Islet precursor cell (in vitro differentiated cells): ENCODE data around the gene IGF2.
"Not testable (repeated sequence)": the region's sequence is repeated elsewhere in the genome, so short reads cannot be mapped to it uniquely, and the experiment has no call there.

Source experiments
- DNase-seq: peaks from one replicate; pipeline ENCODE4 v3.0.0-alpha.2; 2018

The IGF2 gene, protein sequence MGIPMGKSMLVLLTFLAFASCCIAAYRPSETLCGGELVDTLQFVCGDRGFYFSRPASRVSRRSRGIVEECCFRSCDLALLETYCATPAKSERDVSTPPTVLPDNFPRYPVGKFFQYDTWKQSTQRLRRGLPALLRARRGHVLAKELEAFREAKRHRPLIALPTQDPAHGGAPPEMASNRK

DNA sequence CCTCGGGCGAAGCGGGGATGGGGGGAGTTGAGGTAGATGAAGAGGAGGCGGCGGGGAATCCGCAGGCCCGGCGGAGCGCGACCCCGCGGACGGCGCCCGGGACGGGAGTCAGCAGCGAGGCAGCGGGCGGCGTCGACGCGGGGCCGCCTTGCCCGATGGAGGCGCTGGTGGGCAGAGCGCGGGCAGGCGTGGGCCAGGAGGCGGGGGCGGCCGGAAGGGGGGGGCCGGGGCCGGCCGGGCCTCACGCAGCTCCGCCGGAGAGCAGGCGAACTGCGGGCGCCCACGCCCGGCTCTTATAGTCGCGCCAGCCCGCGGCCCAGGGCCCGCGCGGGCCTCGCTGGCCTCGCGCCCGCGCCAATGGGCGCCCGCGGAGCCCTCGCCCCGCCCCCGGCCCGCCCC lies at the start of gene IGF2:
Gene IGF2 (minus strand): TSS at position 267 of the 399 bp plus-strand sequence. CDS start 3,866 bp downstream, outside the sequence.
- no peak for DNase-seq

DNA sequence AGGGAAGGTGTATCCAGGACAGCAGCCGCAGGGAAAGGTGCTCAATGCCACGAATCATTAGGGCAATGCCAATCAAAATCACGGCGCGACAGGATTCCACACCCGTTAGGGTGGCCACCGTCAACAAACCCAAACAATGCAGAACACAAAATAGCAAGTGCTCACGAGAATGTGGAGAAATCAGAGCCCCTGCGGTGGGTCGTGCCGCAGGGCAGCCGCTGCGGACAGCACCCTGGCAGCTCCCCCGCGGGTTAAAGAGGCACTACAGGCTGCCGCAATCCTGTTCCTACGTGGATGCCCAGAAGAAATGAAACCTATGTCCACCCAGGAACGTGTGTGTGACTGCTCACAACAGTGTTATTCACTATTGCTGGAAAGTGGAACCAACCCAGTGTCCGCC lies 49.6 kb upstream of the IGF2 start:
- no peak for DNase-seq

DNA sequence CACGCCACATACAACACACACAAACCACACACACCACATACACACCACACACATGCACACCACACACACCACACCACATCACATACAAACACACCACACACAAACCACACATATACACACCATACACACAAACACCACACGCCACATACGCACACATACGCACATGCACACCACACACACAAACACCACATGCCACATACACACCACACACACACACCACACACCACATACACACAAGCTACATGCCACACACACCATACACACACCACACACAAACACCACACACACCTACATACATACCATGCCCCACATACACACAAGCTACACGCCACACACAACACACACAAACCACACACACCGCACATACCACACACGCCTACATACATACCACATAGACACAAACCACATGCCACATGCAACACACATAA lies 48.1 kb upstream of the IGF2 start:
- no peak for DNase-seq

DNA sequence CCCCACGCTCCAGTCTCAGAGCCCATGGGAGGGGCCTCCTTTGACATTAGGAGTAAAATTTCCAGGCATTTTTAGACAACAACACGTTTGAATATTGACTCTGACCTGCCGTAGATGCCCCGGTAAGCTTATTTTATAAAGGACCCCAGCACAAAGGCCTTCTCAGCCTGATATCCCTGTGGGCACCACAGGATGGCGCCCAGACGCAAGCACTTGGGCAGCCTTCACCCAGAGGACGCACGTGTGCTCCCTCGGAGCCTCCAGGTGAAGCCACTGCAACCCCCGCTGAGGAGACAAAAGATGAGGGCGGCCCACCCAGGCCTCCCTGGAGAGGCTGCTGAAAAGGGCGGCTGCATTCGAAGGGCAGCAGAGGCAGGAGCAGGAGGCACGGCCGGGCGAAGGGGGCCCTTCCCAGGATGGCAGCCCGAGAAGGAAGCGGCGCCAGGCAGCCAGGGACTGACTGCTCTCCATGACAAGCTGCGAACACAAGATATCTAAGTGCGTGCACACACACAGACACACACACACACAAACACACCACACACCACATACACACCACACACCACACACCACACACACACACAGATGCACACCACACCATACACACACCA lies 47.6 kb upstream of the IGF2 start:
- peak; percentile 70 for DNase-seq

DNA sequence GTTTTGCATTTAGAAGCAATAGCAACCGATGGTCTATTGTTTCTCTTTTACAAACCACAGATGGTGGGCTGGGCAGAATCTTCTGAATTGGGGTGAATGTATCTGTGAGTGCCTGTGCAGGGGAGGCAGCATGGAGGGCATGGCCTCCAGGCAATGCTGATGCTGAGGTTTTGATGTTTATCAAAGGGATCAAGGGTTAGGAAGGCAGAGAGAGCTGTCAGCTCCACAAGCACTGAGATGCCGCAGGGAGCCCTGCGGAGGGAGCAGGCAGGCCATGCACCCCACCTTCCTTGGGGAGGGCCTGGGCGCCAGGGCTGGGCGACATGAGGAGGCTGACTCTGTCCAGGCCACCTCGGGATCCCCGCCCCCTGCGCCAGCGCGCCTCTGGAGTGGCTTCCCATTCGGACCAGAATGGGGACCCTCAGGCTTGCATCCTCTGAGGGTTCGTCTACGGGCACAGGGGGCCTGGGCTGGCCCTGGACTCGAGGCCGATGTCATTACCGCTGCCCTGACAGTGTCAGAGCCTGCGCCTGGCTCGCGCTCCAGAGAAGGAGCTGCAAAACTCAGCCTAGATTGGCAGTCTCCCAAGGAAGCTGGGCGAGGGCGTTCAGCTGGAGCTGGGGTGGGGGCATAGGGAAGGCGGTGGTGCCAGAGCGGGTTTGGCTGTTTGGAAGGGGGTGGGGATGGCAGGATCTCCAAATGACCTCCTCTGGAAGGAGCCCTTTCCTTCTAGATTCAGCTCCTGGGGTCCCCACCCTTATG lies 46.3 kb upstream of the IGF2 start:
- no peak for DNase-seq

DNA sequence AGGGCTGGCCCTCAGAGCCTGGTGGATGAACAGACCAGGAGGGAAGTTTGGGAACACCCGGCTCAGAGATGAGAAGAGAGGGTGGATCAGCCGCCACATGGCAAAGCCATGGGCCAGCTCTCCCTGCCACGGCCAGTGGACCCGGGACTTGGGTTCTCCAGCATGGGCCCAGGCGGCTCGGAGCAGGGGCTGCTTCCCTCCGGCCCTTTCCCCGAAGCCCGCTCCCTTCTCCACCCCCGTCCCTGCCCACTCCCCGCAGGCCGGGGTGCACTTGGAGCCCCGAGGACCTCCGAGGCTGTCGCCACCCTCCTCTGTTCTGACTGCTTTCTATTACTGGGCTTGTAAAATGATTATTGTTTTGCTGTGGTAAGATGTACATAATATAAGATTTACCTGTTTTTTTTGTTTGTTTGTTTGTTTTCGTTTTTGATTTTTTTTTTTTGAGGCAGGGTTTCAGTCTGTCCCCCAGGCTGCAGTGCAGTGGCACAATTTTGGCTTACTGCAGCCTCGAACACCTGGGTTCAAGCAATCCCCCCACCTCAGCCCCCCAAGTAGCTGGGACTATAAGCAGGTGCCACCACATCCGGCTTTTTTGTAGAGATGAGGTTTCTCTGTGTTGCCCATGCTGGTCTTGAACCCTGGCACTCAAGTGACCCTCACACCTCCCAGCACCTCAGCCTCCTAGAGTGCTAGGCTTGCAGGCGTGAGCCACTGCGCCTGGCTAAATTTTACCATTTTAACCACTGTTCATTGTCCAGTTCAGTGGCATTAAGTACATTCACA lies 43.7 kb upstream of the IGF2 start:
- DNase-seq, result no peak

DNA sequence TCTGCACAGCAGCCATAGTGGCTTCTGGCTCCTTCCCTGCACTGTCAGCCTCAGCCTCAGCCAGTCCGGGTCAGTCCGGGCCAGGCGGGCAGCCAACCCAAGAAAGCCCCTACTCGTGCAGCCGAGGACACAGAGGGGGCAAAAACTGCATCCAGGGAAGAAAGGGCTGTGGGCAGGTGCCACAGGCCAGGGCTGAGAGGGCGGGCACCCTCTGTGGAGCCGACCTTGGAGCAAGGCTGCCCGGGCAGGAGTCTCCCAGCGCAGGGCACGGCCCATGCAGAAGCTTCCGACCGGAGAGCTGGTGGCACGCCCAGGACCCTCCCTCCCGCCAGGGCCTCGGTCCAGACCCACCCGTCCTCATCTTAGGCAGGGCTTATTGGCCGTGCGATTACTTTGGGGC lies 42.9 kb upstream of the IGF2 start:
- DNase-seq, result no peak

DNA sequence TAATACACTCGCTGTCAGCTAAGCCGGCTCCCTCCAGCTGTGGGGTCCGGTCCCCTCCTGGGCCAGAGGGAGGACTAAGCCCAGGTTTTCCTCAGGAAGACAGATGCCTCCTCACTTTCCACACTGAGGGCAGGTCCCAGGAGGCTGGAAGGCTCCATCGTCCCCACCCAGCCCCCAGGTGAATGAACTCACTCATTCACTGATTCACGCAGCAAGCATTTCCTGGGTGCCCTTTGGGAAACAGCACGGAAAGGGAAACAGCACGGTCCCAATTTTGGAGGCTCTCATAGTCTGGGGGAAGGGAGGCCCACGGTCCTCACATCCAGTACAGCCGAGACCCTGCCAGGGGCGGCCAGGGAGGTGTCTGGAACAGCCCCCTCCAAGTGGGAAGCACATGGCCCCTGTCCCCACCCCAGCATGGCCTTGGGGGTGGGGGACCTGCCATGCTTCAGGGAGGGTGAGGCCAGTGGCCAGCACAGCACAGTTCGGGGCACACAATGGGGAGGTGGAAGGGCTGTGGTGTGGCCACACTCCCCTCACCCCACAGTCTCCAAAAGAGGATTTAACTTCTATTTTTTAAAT lies 41.7 kb upstream of the IGF2 start:
- DNase-seq, result no peak

DNA sequence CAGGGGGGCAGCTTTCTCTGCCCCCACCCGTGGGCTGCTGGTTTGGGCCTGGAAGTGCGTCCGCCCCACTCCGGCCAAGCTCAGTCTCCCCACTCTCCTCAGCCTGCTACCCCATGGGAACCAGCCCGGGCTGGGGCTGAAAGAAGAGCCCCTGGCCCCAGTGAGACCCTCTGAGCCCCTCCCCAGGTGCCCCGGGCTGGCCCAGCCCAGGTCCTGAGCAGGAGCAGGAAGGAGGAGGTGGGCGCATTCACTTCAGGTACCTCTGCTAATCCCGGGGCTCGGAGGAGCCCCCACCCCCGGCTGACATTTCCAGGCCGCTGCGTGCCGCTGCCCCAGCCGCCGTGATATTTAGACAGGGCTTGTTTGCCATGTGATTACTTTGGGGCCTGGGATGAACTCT lies 41.2 kb upstream of the IGF2 start:
- no peak for DNase-seq

DNA sequence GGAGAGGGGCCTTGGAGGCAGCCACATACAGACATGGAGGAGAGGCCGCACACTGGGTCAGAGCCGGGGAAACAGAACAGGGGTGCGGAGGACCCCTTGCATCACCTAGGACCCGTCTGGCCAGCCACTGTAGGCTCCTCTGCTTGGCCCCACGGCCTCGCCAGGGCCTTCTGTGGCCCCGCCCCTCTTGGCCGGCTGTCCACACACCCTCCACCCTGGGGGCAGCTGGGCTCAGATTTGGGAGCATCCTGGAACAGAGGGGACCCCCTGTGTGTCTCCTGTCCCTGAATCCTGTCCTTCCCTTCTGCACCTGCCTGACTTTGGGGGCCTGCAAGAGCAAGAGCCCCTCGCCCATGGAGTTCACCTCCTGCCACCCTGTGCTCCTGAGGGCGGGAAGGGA lies 40.3 kb upstream of the IGF2 start:
- DNase-seq, result no peak

DNA sequence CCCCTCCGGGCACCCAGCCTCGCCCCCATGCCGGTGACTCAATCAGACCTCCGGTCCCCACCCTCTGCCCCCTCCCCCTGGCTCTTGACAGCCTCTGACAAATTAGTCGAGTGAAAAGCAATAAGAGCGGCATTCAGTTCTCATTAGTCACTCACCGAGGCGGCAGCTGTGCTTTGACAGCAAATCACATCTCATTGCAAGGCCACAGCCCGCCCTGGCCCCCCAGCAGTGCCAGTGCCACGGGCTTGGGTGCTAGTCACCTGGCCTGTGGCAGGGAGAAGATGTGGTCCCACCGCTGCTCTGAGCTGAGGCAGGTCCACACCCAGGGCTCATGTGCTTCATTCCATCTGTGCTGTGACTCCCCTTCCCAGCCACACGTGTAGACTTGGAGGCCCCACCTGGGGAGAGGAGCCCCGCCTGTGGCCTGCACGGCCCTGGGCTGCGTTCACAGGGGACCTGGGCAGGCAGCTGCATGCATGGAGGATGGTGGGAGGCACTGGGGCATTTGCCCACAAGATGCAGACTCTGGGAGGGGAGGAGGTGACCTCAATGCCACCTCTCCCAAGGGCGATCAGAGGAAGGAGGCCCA lies 39.8 kb upstream of the IGF2 start:
- DNase-seq, result peak; percentile 88

DNA sequence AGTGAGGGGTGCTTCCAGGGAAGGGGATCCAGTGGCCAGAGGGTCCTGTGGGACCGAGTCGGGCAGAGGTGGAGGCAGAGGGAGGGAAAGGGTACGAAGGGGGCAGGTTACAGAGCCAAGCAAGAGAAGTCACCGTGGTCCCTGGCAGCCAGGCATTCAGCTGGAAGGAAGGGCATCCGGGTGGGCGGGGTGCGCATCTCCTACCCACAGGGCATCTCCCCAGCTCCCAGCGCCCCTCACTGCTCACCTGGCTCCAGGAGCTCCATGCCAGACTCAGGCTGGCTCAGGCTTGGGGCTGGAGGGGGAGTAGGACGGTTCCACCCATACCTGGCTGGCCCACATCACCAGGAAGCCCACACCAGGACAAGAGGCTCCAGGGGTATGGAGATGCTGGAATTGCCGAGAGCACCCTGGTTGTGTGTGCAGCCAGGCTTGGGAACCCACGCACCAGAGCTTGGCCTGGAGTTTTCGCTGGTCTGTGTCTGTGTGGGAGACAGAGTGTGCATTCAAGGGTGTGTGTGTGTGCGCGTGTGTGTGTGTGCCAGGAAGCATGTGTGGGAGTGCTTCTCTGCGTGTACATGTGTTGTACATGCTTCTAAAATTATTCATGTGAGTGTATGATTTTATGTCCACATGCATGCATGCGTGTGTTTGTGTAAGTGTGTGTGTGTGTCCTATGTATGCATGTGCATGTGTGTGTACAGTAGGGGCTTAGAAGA lies 39.0 kb upstream of the IGF2 start:
- not testable (repeated sequence) for DNase-seq

DNA sequence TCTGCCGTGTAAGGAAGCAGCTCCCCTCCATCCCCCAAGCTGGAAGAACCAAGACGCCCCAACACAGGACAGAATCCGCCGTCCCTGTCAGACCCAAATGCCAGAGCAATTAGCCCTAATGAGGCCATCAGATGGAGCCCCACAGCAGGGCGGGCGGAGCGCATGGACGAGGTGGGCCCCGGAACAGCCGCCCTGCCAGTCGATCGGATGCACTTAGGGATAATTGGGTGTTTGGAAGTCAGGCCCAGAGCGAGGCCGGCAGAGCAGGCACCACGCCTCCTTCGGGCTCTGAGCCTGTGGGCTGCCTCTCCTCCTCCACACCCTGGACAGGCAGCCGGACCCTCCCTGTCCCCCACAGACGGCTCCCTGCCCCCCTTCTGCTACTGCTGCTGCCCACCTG lies 37.9 kb upstream of the IGF2 start:
- no peak for DNase-seq

DNA sequence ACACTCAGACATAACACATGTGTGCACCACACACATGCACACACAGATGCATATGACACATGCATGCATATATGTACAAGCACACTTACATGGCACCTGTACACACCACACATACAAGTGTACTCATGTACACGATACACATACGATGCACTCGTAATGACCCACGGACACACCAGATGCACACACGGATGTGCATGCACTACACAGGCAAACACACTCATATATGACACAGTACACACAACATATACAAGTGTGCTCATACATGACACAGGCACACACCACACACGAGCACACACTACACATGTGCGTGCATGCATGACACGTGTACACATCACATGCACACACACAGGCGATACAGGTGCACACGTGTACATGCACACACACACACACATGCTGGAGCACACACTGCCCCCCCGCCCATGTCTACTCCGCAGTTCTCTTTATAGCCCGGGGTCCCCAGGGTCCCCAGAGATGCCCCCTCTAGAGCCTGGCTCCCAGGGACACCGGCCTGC lies 37.3 kb upstream of the IGF2 start:
- no peak for DNase-seq

DNA sequence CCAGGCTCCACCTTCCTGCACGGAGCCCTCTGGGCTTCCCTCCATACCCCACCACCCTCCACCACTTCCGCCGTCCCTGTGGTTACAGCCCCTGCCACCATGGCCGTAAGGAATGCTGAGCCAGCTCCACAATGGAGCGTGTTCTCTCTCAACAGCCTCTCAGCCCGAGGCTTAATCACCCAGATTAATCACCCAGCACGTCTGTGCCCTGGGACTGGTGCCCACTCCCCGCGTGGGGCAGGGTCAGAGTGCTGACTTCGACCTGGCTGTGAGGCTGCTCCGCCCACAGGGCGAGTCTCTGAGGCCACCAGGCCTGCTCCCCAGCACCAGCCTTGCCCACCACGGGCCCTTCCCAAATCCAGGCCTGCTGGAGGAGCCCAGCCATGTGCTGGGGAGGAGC lies 36.5 kb upstream of the IGF2 start:
- DNase-seq, result no peak

DNA sequence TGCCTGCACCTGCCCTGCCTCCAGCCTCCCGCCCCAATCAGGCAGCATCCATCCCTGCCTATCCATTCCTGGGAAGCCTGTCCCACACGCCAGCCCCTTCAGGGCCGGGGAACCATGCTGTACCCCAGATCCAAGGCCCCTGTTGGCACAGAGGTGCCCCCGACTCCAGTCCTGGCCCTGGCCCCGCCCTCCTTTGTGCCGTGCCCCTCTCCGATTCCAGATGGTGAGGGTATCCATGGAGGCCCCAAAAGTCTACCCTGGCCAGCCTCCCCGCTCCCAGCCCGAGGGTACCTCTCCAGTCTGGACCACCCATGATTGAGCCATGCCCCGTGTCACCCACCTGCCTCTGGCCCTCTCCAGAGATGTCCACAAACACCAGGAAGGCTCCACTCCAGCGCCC lies 35.2 kb upstream of the IGF2 start:
- DNase-seq, result no peak

DNA sequence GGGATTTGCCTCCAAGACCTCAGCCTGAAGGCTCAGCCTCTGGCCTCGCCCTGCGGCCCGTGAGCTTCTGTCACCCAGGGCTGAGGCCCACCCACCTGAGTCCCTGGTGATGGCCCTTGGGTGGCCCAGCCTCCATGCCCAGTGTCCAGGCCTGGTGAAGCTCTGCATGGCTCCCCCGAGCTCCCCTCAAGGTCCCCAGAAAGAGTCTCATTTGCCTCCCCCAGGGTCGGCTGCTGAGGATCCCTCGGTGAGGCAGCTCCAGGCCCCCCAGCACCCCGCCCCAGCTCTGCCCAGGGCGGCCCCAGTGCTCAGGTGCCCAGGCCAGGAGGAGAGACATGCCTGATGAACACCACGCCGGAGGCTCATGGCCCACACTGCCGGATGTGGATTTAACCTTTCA lies 34.6 kb upstream of the IGF2 start:
- DNase-seq, result no peak

DNA sequence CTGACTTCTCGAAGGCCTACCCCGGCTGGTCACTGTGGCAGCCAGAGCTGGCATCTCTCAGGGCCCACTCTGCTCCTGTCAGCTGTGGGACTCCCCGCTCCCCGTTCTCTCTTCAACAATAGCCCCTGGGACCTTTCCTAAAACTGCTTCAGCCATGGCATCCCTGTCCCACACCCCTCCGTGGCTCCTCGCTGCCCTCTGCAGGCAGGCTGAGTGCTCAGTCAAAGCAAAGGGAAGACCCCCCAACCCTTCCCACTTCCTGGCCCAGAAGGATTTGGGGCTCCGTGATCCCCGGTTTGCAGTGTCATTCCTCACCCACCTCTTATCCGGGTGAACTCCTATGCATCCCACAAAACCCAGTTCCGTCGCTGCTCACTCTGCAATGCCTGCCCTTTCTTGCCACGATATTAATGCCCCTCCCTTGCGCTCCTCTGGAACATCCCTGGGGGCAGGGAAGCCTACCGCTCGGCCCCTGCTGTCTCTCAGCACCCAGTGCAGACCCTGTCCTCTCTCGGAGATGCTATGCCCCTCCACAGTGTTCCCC lies 34.0 kb upstream of the IGF2 start:
- no peak for DNase-seq

DNA sequence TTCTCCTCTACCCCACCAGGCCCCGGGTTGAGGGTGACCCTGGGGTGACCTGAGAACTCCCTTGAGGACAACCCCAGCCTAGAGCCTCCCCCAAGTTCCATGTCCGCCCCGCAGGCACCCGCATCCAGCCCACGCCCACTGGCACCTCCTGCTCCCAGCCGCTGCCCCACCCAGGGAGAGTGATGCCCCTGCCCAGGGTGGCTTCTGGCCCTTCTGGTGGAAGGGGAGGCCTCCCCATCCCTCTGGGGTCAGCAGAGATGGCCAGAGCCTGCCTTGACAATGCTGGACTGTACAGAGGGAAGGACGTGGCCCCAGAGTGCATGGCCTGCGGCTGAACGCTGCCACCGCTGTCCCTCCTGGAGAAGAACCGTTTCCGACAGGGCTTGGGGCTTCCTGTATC lies 33.5 kb upstream of the IGF2 start:
- no peak for DNase-seq

DNA sequence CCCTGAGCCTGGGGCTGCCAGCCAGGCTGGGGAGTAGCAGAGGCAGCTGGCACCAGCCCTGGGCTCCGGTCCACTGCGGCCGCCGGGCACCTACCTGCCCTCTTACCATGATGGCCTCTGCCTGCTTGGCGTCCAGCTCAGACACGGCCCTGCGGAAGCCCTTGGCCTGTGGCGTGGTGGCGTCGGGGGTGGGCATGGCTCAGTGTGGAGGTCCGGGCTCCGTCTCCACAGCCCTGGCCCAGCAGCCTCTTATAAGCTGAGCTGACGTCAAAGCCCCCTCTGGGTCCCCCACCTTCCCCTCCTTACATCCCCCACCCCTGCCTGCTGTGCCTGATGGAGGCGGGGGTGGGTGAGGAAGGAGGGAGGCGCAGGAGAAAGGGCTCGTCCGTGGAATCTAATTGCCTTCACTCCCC lies 32.4 kb upstream of the IGF2 start, which contains the start of gene TH:
Gene TH (minus strand): TSS at position 225 of the 413 bp plus-strand sequence. CDS start 29 bp downstream, at position 196.
- no peak for DNase-seq
